ENCODE measurements around the gene SLC39A2.
"Not testable (repeated sequence)": the region's sequence is repeated elsewhere in the genome, so short reads cannot be mapped to it uniquely, and the experiment has no call there.

SLC39A2 gene, protein sequence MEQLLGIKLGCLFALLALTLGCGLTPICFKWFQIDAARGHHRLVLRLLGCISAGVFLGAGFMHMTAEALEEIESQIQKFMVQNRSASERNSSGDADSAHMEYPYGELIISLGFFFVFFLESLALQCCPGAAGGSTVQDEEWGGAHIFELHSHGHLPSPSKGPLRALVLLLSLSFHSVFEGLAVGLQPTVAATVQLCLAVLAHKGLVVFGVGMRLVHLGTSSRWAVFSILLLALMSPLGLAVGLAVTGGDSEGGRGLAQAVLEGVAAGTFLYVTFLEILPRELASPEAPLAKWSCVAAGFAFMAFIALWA

GRCh38 chr14:20998674-20999366, at the start of gene SLC39A2:
SLC39A2 (plus strand) TSS chr14:20999293; CDS start chr14:20999447, 154 bp downstream.
- no peak for DNase-seq

- not testable (repeated sequence) for DNase-seq
These were observed 44.2 kb upstream of the SLC39A2 start, which contains the start of gene RNASE2 for GRCh38 chr14:20954736-20955537. RNASE2 (plus strand) TSS chr14:20955487; CDS start chr14:20955772, 285 bp downstream.

- DNase-seq, result not testable (repeated sequence)
These were observed 43.6 kb upstream of the SLC39A2 start for GRCh38 chr14:20955538-20955873.

- DNase-seq, result no peak
These were observed 42.6 kb upstream of the SLC39A2 start for GRCh38 chr14:20956376-20956976.

- DNase-seq, result not testable (repeated sequence)
These were observed 40.1 kb upstream of the SLC39A2 start for GRCh38 chr14:20958946-20959345.

DNA sequence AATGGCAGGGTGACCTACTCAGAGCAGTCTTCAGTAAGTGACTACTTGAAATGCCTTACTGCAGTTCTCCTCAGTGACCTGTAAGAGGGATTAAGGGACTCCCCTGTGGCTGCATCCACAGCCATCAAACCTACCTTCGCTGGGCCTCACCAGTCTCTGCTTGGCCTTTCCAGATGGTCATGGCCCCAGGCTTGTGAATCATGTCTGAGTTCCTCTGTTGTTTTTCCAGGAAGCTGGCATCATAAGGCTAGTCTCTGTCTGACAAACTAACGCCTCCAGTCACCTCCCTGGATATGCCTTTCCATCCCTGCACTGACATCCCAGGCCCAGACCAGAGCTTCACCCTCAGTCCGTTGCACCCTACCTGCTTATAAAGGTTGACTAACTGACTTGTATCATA, 29.8 kb upstream of the SLC39A2 start:
- DNase-seq, result no peak

DNA sequence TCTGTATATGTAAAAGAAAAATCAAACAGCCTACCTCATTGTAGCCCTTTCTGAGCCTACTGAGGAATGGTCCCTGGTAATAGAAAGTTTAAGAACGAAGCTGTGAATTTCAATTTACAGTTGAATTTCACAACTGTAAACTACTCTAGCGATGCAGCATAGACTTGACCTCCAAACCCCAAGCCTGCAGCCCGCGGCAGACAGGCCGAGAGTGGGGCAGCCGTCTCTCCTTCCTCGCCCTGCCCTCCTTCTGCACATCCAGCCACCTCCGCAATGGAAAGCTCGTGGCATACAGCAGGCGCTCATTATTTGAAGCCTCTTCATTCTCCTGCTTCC, 28.5 kb upstream of the SLC39A2 start:
- DNase-seq, result no peak

DNA sequence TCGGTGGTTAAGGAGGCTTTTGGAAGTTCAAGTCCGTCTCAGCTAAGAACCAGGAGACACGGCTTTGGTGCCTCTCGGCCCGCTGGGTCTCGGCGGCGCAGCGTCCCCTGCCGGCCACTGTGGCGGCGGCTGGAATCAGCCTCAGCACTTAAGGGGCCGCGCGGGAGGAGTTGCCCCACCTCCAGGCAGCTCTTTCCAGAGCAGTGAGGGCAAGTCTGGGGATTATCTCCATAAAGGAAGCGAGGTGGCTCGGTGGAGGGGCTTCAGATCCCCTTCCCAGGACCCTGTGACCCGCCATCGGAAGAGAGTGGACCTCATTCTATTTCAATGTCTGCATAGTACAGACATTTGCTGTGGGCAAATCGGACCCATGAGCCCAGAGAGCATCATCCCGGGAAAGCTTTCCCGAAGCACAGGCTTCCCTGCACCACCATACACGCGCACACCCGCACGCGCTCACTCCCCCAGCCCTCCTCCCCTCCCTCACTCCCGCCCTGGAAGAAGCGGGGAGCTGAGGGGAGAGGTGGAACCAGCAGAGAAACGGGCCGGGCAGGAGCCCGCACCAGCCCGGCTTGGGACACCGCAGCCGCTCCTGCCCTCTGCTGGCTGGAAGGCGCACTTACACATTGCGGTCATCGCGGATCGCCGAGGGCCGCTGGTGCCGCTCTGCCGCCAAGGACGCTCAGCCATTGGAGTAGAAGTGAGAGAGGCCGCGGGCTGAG, 27.9 kb upstream of the SLC39A2 start:
- peak; percentile 69 for DNase-seq

GRCh38 chr14:20971705-20972021, 27.4 kb upstream of the SLC39A2 start:
- DNase-seq, result no peak

GRCh38 chr14:20973501-20973900, 25.6 kb upstream of the SLC39A2 start:
- DNase-seq, result no peak

DNA sequence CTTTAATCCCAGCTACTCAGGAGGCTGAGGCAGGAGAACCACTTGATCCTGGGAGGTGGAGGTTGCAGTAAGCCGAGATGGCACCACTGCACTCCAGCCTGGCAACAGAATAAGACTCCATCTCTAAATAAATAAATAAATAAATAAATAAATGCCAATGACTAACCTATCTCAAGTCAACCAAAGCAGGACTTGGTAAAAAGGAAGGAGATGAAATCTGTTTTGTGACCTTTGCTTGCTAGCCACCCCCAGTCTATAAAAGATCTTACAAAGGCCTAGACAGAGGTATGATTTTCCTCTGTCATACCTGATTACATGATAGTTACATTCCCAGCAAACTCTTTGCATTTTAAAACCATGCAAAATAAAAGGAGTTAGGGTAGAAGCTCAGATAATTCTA, 22.8 kb upstream of the SLC39A2 start:
- no peak for DNase-seq

DNA sequence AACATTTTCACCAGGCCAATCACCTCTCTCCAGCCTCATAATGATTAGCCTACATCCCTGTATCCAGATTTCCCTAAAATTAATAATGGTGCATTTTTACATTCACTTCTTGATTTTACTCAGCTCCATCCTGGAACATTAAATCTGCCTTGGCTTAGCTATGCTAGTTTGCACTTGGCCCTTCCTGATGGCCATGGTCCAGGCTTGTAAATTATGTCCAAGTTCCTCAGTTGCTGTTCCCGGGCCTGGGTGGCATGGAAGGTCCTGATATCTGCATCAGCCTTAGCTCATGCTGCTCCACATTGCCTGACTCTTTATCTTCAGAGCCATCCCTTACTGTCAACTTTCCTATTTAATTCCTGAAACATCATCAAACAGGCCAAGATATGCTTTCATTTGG, 20.4 kb upstream of the SLC39A2 start:
- DNase-seq, result no peak

DNA sequence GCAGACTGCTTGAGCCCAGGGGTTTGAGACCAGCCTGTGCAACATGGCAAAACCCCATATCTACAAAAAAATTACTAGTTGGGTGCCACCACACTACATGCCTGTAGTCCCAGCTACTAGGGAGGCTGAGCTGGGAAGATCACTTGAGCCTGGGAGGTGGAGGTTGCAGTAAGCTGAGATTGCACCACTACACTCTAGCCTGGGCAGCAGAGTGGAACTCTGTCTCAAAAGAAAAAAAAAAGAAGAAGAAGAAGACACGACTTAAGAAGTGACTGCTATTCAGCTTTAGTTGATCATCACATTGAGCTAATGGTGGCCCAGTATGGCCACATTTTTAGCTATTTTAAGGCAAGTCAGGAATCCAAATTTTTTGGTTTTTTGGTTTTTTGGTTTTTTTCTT, 18.2 kb upstream of the SLC39A2 start:
- no peak for DNase-seq

DNA sequence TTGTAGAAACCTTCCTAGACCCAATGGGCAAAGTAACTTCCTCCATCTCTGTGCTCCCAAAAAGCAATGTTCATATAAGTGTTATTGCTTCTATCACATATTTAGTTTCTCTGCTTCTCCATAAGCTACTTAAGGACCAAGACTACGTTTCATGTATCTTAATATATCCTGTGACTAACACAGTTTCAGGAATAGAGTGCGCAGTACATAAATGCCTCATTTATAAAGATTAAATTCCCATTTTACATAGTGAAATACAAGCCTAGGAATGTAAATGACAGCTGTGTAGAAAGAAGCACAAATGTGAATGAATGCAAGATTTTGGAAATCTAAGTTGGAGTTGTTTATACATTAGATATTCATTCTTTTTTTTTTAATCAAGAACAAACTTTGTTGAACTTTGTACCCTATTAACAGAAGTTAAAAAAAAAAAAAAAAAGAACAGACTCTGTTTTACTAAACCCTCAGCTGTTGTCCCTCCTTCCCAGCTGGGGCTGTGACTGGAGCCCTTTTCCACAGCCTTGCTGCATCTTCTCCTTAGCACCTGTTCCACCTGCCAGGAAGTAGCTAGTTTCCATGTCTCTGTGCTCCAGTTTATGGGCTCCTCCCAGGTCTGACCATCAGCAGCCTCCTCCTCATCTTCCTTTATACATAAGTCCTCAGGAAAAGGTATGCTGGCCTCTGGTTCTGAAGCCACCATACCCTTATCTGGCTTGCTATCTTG, 16.3 kb upstream of the SLC39A2 start:
- no peak for DNase-seq

DNA sequence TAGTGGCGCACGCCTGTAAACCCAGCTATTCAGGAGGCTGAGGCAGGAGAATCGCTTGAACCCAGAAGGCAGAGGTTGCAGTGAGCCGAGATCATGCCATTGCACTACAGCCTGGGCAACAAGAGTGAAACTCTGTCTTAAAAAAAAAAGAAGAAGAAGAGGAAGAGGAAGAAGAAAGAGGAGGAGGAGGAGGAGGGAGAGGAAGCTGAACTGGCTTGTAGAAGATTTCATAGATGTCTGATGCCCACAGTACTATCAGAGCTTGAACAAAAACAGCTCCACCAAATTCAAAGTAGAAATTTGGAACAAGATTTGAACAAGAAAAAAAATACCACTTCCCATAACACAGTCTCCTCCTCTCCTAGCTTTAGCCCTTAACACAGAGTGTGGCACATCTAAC, 13.4 kb upstream of the SLC39A2 start:
- not testable (repeated sequence) for DNase-seq

GRCh38 chr14:20986811-20987210, 12.3 kb upstream of the SLC39A2 start:
- peak; percentile 9 for DNase-seq

DNA sequence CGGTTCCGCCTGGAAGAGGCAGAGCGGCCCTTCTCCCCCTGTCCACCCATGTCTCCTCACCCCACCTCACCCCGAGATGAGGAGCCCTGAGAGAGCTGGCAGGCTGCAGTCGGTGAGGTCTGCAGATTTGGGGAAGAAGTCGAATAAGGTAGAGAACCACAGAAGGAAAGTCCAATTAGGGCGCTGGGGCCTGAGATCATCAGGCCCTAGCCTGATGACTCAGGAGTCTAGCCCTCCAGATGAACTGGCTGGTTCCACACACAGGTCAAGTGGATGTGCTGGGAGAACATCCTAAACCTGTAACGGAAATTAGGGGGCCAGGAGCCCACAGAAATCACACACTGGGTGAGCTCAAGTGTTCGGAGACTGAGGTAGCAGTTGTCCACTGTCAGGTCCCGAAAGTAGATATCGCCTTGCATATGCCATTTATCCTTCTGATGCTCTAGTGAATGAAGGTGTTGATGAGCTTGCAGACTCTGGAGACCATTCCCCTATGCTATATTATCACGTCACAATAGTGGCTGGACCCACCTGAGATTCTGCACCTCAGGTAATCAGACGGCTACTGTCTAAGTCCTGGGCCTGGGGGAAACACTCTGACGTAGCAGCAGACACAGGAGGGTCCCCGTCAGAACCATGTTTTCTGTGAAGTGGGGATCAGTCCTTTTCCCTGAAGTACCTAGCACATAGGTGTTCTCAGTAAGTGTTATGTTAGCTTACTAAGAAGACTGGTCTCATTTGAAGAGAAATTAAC, 10.2 kb upstream of the SLC39A2 start:
- DNase-seq, result no peak

- no peak for DNase-seq
These were observed 9.7 kb upstream of the SLC39A2 start for GRCh38 chr14:20989471-20989786.

DNA sequence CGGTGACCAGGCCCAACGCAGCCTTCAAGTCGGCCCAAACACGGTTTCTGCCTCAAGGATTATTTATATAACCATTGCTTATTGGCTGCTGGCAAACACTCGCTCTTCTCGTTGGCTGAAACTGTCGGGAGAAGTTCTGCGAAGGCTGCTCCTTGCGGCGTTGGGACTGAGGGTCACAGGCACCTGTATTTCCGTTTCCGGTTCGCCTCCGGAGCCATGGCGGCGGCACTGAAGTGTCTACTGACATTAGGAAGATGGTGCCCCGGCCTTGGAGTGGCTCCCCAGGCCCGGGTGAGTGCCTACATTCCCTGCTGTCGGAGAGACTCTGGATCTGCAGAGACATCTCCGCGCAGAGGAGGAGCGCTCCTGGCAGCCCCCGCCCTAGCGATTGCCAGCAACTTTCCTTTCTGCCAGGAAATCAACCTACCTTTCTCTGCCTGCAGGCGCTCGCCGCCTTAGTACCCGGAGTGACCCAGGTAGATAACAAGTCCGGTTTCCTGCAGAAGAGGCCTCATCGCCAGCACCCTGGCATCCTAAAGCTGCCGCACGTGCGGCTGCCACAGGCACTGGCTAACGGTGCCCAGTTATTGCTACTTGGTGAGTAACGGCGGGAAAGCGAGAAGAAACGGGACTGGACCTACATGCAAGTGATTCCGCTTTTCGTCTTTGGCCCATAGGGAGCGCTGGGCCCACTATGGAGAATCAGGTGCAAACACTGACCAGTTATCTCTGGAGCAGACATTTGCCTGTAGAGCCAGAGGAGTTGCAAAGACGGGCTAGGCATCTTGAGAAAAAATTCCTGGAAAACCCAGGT, 9.1 kb upstream of the SLC39A2 start, which contains the start of gene METTL17:
Gene METTL17 (plus strand): TSS at position 194 of the 814 bp plus-strand sequence. CDS start 23 bp downstream, at position 217.
- DNase-seq, result peak; percentile 85

- no peak for DNase-seq
These were observed 2.6 kb upstream of the SLC39A2 start for GRCh38 chr14:20996521-20996920.

- DNase-seq, result no peak
These were observed 2.0 kb upstream of the SLC39A2 start for GRCh38 chr14:20997115-20997514.

Measured in DMS53 (cell line).